NCI-H446 treated with DMSO at 0.1 percent for 48 hours (cell line): ENCODE data around the gene NINL.
"Not testable (repeated sequence)": the region's sequence is repeated elsewhere in the genome, so short reads cannot be mapped to it uniquely, and the experiment has no call there.

ENCODE experiments used
- DNase-seq: peaks from one replicate; lab custom pipeline; 2025; lab: John Stamatoyannopoulos, UW

NINL gene

GRCh38 chr20:25552977-25553376 is 32.4 kb downstream of the NINL start:
- no peak for DNase-seq

GRCh38 chr20:25551413-25552215 is 33.7 kb downstream of the NINL start:
- DNase-seq, result no peak

- not testable (repeated sequence) for DNase-seq
These were observed 34.5 kb downstream of the NINL start for GRCh38 chr20:25550645-25551337.

DNA sequence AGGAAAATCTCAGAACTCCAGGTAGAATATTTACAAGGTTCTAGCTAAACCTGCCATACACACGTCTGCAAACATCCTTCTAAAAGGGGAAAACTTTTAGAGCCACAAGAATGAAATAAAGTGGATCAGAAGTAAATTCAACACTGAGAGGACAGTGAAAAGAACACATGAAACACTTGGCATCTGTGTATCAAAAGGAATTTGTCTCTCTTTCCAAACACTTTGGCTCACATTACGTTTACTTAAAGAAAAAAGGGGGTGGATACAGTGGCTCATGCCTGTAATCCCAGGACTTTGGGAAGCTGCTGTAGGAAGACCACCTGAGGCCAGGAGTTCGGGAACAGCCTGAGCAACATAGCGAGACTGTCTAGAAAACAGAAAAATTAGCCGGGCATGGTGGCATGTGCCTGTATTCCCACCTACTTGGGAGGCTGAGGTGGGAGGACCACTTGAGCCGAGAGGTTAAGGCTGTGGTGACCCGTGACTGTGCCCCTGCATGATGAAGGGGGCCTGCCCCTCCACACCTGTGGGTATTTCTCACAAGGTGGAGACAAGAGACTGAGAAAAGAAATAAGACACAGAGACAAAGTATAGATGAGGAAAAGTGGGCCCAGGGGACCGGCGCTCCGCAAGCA is 35.4 kb downstream of the NINL start:
- no peak for DNase-seq

DNA sequence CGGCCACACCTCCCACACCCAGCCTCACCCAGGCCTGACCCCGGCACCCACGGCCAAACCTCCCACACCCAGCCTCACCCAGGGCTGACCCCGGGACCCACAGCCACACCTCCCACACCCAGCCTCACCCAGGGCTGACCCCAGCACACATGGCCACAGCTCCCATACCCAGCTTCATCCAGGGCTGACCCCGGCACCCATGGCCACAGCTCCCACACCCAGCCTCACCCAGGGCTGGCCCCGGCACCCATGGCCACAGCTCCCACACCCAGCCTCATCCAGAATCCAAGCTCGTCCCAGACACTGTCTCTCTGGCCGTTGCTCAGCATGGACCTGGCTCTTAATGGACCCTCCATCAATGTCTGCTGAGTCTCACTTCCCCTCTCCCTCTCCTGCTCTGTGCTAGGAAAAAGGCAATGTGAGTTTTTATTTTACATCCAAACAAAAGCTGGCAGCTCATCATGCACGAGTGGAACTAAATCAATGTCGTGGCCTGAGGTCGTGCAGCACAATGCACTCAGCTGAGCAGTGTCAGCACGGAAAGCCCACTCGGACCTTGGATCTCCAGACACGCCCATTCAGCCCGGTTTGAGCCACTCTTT is 36.1 kb downstream of the NINL start:
- DNase-seq, result no peak

DNA sequence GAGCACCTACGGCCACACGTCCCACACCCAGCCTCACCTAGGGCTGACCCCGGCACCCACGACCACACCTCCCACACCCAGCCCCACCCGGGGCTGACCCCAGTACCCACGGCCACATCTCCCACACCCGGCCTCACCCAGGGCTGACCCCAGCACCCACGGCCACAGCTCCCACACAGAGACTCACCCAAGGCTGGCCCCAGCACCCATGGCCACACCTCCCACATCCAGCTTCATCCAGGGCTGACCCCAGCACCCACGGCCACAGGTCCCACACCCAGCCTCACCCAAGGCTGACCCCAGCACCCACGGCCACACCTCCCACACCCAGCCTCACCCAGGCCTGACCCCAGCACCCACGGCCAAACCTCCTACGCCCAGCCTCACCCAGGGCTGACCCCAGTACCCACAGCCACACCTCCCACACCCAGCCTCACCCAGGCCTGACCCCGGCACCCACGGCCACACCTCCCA is 36.7 kb downstream of the NINL start:
- no peak for DNase-seq

DNA sequence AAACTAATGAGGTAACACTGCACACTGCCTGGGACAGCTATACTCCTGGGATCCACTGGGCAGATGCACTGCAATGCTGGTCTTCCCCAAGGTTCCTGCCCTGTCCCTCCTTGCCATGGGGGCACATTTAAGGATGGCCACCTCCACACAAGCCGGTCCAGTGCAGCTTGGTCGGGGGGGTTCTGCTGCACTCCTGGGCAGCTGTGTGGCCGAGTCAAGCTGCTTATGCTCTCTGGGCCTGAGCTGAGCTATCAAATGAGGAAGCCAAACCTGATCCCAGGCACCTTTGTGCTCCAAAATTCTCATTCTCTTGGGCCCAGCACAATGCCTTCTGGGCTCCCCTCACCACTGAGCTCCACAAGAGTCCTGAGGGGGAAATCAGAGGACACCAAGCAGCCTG is 37.3 kb downstream of the NINL start:
- DNase-seq, result no peak

DNA sequence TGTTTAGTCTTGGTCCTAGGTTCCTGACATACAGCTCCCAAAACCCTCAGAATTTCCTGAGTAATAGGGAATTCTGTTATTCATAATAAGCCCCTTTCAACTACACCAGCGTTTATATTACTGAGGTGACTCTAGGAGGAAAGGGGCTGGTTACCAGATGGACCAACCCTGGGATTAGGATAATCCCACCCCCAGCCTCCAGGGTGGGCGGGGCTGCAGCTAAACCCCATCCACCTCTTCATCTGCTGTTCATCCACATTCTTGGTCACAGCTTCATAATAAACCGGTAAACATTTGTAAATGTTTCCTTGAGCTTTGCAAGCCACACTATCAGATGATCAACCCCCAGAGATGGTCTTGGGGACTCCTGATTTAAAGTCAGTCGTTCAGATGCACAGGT is 38.3 kb downstream of the NINL start:
- no peak for DNase-seq

- no peak for DNase-seq
These were observed 39.3 kb downstream of the NINL start for GRCh38 chr20:25546048-25546447.

GRCh38 chr20:25545171-25545570 is 40.2 kb downstream of the NINL start:
- no peak for DNase-seq

DNA sequence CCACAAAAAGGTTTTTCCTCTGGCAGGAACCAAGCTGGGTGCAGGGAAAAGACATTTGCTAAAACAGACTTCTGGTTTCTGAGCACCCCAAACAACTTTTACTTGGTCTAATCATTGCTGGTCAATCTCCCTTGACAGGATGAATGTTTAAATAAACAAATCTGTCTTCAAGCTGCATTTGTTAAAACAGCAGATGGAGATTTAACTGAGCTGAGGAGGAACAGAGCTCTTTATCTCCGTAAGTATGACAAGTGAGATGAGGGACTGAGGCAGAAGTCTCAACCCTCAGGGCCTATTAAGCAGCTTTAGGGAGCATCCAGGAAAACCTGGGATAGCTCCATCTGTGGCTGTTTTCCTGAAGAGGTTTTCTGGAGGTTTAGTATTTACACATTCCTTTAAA is 40.6 kb downstream of the NINL start:
- no peak for DNase-seq

DNA sequence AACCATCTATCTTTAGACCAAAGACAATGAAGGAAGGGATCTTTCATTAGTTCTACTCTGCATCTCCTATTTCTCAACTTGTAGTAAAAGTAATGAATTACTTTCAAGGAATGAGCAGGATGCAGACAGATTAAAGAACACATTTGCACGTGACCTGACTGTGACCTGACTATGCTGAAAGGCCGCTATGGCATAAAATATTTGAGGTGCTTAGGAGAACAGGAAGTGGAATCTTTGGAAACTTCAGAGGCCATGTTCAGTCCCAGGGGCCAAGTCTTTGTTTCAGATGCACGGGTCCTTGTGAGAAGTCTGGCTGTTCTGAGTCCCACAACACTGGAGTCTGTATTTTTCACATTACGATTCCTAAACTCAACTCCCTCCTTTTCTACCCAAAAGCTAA is 41.0 kb downstream of the NINL start:
- no peak for DNase-seq

DNA sequence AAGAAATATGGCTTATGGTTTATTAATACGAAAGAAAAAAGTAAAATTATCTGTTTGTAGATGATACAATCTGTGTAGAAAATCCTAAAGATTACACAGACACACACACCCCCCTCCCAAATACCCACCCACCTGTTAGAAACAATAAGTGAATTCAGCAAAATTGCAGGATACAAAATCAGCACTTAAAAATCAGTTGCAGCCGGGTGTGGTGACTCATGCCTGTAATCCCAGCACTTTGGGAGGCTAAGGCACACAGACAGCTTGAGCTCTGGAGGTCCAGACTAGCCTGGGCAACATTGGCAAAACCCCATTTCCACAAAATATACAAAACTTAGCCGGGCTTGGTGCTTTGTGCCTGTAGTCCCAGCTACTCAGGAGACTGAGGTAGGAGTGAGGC is 42.3 kb downstream of the NINL start:
- no peak for DNase-seq

DNA sequence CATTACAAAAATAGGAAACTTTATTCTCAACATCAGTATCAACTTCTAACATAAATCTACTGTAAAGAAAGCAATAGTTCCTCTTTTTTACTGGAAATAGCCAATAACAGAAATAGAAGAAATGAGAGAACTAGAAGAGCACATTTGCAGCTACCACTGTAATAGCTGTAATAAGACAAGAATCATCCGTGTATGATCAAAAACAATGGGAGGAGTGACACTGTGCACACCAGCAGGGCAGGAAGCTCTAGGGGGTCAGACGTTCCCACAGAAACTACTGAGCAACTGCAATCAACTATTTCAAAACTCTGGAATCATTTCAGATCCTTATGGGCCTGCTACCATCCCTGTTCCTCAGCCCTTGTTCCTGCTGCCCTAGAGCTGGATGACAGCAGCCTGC is 43.7 kb downstream of the NINL start:
- DNase-seq, result no peak

- DNase-seq, result no peak
These were observed 45.3 kb downstream of the NINL start for GRCh38 chr20:25539742-25540672.

DNA sequence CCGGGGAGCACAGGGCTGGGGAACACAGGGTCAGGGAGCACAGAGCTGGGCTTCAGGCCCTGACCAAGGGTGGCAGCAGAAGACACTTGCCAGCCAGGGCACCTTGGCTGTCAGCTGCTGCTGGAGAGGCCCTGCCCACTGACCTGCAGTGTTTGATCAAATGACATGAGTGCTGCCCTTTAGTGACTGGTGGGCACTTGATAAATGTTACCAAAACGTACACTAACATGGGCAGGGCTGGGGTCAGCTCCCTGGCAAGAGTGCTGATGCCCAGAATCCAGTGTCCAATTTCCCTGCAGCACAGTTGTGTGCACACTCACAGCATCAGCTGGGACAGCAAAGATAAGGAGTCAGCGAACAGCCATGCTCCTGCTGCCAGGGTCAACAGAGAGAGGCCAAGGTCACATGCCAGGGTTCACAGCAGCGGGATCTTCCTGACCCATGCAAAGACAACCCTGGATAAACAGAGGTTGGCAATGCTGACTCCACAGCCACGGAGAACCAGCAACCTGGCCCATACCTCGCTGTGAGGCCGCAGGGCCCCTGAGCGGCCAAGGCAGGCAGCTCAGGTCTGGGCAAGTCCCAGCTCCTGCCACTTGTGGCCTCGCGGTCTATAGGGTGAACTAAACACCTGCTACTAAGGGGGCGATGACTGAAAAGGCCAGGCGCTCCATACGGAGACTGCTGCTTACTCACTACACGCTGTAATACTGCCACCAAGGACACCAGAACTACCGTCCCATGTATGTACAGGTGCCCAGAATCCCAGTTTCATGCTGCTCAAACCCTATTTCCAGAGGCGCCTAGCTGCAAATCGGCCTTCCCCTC is 46.3 kb downstream of the NINL start:
- DNase-seq, result no peak

- no peak for DNase-seq
These were observed 47.4 kb downstream of the NINL start for GRCh38 chr20:25537890-25538289.

- DNase-seq, result no peak
These were observed 49.6 kb downstream of the NINL start for GRCh38 chr20:25535762-25536161.

DNA sequence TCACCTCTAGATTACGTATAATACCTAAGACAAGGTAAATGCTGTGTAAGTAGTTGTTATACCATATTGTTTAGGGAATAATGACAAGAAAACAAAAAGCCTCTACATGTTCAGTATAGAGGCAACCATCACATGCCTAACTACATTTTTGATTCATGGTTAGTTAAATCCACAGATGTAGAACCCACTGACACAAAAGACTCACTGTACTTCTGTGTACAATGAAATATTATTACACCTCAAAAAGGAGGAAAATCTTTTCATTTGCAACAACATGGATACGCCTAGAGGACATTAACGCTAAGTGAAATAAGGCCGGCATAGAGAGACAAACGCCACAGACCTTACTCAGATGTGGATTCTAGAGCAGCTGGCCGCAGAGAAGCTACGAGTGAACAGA is 50.5 kb downstream of the NINL start:
- no peak for DNase-seq

DNA sequence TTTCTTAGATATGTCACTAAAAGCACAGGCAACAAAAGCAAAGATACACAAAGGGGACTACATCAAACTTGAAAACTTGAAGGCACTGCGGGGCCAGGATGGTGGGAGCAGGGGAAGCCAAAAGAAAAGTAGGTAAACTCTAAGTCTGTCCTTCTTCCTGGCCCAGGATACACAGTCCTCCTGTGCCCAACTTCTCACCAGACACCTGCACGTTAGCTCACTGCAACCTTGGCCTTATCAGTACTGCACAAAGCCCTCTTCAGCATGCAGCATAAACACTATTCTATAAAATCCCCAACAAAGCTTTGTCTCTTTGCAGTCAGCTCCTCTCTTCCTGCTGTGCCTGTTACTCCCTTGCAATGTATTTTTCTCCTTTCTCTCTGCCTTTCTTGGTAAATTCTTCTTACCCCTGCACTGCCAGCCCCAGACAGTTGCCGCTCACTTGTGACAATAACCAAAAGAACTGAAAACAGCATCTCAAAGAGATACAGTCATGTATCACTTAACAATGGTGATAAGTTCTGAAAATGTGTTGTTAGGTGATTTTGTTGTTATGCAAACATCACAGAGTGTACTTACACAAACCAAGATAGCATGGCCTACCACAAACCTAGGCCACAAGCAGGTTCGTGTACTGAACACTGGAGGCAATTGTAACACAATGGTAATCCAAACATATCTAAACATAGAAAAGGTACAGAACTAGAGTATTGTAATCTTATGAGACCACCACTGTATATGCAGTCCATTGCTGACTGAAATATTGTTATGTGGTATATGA is 51.2 kb downstream of the NINL start:
- DNase-seq, result no peak
